HG03039 (cell line): ENCODE data around the gene POMT1.
"Not testable (repeated sequence)": the region's sequence is repeated elsewhere in the genome, so short reads cannot be mapped to it uniquely, and the experiment has no call there.

Experiments used
- ATAC-seq: cut with Tn5 transposase; IDR thresholded peaks from one replicate; pipeline ENCODE4 v1.9.1; 2021; ENCODE audit warnings: mild to moderate bottlenecking, moderate library complexity; ENCODE audit not compliant: unreplicated experiment

POMT1 gene

DNA sequence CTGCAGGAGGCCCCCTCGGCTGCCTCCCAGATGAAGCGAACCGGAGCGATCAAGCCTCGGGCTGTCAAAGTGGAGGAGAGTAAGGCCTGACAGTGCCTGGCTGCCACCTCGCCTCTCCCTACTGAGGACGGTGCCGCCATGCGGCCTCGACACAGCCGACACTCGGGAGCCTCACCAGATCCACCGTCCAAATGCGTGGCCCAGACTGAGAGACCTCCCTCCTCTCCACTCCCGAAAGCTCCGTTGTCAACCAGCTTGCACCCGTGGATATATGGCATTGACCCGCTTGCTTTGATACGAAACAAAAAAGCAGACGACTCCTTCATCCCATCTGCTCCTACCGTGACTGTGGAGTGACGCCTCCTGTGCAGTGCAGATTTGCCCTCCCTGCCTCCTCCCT lies 6.9 kb upstream of the POMT1 start:
- ATAC-seq = no peak

DNA sequence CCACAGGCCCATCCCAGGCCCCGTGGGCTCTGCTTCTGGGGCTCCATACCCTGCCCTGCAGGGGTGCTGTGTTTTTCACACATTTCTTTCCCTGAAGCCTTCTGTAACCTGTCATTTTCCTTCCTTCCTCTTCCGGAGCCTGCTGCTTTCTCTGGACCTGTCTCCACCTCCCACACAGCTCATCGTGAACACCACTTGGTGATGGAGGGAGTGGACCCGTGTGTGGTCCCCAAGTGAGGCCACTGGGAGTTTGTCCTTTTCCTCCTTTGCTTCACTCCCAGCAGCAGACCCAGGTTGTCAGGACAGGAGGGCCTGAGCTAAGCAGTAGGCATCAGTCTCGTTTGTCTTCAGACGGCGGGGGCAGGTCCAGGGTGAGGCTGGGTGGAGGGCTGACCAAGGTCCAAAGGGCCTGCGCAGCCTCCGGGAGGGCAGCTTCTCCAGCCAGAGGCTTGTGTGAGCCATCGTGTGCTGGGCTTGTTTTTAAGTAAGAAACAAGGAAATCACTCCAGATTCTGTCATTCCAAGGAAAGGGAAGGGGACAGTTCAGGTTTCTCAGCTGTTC lies 5.8 kb upstream of the POMT1 start:
- ATAC-seq = no peak

DNA sequence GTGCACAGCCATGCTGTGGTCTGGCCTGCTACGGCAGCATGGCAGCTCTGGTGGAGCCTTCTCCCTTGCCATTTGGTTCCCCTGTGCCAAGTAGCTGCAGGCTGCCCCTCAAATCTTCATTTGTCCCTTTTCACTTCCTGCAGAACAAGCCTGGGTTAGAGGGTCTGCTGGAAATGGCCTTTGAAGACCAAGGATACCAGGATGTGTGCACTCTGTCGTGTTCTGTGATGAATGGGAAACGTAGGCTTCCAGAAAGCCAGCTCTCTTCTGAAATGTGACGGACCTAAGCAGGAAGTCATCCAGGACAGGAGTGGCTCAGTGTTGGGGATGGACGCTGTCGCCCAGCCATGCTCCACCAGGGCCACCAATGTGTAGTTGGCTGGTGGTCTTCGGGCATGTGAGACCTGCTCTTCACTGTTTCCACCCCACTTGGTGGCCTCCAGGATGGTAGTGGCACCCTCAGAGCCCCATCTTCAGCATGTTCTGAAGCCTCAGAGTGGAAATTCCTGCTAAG lies 3.4 kb upstream of the POMT1 start:
- no peak for ATAC-seq

DNA sequence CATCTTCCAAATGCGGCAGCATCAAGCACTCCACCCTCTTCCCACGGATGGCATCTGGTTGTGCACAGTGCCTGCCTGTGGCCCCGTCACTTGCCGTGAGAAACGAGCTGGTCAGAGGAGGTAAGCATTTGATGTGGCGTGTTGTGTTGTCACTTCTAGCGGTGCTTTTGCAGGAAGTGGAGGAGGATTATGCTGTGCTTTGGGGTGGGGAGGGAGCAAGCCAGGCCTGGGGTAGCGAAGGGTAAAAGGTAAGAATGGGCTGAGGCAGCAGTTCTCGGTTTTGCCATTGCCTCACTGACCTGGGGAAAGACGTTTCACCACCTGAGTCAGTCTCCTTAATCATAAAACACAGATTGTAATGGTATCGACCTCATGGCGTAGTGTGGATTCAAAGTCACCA lies 2.3 kb upstream of the POMT1 start:
- no peak for ATAC-seq

DNA sequence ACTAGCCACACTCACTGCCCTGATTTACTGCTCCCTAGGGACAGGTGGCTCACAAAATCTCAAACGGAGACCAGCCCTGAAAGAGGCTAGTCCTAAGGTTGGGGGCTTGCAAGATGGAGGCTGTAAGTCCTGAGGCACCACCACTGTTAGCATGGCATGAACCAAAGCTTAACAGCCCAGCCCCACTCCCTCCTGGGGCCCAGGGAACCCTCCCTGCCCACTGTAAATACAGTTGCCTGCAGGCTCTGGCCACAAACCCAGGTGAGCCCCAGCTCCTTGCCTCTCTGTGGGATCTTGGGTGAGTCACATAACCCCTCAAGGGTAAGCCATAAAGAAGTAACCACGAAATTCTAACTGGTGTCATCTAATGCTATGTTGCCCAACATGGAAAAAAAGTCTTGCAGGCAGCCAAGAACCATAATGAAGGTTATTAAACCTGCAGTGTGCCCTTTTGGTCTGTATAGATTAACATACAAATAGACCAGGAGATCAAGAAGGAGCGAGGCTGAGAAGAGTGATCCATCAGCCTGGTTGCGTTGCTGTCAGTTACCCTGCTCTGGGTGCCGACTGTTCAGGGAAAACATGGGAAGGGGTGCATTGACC lies 1.7 kb upstream of the POMT1 start:
- no peak for ATAC-seq

DNA sequence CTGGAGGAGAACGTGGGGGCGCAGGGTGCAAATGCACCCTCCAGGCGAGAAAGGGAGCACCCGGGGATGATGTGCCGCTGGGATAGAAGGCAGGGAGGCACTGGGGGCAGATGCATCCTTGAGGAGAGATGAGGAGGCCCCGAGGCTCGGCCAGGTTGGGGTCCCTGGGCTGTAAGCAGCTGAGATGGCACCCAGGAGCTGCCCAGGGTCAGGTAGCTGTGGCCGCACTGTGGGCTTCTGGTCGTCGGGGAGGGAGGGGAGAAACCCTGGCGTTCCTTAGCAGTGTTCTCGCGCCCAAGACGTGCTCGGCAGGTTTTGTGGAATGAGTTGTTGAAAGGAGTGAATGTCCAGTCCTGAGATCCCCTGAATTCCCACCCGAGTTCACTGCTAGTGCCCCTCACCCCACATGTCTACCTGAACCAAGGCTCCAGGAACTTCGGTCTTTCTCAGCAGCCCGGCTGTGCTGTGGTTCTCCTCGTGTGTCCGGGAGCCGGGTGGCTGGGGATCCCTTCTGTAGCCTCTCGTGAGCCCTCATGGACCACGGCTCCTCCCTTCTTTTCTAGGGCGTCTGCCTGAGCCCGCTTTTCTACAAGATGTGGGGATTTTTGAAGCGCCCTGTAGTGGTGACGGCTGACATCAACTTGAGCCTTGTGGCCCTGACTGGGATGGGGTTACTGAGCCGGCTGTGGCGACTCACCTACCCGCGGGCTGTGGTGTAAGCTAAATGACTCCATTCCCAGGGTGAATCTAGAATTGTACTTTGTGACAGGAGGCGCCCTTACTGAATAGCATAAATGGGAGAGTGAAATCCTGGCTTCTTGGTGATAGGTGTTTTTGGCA lies 1.1 kb downstream of the POMT1 start:
- no peak for ATAC-seq

DNA sequence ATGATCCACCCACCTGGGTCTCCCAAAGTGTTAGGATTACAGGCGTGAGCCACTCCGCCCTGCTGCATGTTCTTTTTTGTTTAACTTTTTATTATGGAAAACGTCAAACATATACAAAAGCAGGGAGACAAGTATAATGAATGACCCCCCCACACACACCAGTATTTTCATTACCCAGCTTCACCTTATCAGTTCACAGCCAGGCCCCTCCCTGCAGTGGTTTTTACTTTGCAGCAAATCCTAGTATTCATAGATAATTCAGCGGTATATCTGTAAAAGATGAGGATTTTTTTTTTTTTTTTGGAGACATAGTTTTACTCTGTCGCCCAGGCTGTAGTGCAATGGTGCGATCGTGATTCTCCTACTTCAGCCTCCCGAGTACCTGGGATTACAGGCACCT lies 2.3 kb downstream of the POMT1 start:
- no peak for ATAC-seq

DNA sequence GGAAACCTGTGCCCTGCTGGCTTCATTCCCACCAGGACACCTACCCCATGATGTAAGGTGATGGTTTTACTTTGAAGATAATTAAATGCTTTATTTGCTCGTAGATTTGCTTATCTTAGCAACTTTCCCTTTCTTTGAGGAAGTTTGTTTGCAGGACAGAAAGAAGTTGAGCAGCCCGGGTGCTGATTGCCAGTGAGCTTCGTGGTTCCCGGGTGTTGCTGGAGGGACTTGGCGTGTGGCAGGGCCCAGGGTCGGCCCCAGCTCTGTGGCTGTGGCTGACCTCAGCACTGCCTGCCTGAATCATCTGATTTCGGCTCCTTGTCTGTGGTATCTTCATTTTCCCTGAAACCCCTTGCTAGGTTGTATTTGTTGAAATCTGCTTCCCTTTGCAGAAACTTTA lies 8.7 kb downstream of the POMT1 start:
- no peak for ATAC-seq

DNA sequence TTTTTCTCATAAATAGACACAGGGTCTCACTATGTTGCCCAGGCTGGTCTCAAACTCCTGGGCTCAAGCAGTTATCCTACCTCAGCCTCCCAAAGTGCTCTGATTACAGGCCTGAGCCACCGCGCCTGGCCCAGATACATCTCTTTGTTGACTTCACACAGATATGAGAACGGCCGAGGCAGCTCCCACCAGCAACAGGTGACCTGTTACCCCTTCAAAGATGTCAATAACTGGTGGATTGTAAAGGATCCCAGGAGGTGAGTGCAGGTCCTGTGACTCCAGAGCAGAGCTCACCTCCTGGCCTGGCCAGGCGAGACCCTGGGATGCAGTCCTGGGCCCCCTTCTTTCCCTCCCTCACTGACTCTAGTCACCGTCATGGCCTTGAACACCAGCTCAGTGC lies 9.2 kb downstream of the POMT1 start:
- no peak for ATAC-seq

DNA sequence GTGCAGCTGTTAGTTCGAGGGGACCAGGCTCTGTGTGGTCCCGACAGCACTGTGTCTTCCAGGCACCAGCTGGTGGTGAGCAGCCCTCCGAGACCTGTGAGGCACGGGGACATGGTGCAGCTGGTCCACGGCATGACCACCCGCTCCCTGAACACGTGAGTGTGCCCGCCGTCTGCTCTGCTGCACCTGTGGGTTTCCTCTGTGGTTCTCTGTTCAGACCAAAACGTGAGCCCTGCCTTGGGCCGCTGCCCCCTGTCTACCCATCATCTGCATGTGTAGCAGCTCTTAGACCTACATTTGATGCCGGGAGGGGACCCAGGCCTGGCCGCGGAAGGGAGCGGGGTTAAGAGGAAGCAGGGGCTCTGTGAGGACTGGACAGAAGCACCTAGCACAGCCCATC lies 10.5 kb downstream of the POMT1 start:
- ATAC-seq = no peak

DNA sequence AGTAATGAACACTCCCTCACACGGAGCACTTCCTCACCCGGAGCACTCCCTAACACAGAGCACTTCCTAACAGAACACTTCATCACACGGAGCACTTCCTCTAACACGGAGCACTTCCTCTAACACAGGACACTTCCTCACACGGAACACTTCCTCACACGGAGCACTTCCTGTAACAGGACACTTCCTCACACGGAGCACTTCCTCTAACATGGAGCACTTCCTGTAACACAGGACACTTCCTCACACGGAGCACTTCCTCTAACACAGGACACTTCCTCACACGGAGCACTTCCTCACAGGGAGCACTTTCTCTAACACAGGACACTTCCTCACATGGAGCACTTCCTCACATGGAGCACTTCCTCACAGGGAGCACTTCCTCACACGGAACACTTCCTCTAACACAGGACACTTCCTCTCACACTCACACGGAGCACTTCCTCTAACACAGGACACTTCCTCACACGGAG lies 12.9 kb downstream of the POMT1 start:
- ATAC-seq = not testable (repeated sequence)

DNA sequence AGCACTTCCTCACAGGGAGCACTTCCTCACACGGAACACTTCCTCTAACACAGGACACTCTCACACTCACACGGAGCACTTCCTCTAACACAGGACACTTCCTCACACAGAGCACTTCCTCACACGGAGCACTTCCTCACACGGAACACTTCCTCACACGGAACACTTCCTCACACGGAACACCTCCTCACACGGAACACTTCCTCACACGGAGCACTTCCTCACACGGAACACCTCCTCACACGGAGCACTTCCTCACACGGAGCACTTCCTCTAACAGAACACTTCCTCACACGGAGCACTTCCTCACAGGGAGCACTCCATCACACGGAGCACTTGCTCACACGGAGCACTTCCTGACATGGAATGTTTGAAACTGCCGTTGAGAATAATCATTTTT lies 13.4 kb downstream of the POMT1 start:
- ATAC-seq = no peak

DNA sequence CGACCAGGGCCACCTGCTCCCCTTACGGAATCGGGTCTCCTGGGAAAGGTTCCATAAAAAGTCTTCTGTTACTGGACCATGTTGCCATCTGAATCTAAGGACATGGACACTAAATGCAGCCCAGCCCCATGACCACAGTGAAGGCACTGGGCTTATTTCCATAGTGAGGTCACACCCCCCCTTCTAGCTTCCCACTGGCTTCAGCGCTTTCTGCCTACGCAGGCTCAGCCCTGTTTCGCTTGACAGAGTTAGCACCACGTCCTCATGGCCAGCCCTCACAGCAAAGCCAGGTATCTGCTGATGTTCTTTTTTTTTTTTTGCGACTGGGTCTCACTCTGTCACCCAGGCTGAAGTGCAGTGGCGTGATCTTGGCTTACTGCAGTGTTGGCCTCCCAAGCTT lies 14.2 kb downstream of the POMT1 start:
- ATAC-seq = no peak

DNA sequence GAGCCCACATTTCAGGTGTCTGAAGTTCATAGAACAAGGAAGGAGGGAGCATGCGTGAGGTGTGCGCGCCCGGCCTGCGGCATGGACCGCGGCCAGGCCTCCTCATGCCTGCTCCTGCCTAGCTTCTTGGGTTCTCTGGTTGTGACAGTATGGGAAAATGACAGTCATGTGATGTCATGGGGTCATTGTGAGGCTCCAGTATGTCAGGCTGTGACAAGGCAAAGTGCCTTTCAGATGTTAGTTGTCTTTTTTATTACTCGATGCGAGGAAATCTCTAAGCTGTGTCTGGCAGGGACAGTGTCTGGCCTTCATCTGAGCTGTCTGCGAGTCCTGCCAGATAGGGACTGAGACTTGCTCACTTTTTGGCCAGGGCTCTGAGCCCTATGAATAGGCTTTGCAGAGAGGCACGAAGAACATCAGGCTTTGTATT lies 15.1 kb downstream of the POMT1 start:
- ATAC-seq = no peak

DNA sequence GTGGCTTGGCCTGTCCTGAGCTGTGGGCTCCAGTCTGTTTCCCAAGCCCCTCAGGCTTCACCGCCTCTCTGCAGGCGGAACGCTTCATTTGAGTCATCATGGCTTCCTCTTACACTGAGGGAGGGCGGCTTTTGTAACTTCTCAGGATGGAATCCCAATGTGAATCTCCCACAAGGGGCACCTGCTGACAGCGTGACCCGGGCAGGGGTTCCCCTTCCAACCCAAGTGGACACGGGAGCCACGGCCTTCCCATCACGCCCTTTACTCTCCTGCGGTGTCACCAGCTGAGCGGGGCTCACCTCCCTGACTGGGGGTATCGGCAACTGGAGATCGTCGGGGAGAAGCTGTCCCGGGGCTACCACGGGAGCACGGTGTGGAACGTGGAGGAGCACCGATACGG lies 15.8 kb downstream of the POMT1 start:
- no peak for ATAC-seq

DNA sequence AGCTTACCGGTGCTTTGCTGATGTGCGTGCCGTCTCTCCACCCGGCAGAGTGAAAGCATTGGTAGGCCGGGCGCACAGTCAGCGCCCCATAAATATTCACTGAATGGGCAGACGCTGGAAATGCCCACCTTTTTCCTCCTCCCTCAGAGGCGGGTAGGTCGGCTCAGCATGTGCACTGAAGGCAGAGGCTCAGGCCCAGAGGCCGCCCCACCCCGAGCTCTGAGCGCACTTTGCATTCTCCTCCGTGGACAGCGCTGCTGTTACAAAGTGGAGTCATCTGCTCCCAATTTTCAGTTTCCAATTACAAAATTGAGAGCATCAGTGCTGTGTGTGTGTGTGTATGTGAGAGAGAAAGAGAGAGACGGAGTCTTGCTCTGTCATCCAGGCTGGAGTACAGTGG lies 17.8 kb downstream of the POMT1 start:
- no peak for ATAC-seq

DNA sequence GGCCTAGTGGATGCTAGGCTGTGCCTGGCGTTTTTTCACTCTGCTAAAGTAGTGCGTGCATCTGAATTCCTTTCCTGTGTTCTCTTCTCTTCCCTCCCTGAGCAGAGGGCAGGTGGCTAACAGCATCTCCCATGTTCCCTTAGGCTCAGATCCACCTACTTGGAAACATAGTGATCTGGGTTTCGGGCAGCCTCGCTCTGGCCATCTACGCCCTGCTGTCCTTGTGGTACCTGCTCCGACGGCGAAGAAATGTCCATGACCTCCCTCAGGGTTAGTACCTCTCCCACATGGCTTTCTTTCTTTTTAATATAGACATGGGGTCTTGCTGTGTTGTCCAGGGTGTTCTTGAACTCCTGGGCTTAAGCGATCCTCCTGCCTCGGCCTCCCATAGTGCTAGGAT lies 18.5 kb downstream of the POMT1 start:
- ATAC-seq = no peak

DNA sequence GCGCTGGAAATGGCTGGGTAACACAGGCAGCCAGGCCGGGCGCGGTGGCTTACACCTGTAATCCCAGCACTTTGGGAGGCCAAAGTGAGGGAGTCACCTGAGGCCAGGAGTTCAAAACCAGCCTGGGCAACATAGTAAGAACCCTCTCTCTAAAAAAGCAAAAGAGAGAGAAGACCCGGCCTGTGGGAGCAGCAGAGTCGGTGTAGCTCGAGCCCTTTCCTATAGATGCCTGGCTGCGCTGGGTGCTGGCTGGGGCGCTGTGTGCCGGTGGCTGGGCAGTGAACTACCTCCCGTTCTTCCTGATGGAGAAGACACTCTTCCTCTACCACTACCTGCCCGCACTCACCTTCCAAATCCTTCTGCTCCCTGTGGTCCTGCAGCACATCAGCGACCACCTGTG lies 19.1 kb downstream of the POMT1 start:
- ATAC-seq = no peak

DNA sequence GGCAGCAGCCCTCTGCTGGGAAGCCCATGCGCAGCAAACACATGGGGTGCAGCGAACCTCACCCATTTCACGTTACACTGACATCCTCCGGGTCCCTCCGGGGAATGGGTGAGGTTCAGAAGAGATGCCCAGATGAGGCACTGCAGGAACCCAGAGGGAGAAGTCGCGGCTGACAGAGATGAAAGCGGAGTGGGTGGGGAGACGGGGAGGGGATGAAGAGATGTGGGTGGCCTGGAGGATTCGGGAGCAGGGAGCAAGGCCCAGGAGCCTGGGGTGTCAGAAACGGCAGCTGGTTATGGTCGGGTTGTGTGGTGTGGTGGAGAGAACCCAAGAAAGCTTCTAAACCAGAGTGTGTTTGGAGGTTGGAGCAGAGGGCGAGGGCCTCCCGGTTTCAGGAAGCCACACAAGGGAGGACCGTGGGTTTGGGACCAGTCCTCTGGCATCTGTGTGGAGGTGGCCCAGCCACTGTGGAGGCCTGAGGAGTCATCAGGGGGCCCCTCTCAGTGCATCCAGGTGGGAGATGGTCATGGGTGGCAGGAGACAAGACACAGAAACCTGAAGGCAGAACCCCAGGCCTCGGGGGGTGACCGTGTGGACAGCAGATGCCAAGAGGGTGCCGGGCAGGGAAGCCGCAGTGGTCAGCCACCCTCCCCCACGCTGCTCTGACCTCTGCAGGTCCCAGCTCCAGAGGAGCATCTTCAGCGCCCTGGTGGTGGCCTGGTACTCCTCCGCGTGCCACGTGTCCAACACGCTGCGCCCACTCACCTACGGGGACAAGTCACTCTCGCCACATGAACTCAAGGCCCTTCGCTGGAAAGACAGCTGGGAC lies 19.8 kb downstream of the POMT1 start:
- no peak for ATAC-seq

DNA sequence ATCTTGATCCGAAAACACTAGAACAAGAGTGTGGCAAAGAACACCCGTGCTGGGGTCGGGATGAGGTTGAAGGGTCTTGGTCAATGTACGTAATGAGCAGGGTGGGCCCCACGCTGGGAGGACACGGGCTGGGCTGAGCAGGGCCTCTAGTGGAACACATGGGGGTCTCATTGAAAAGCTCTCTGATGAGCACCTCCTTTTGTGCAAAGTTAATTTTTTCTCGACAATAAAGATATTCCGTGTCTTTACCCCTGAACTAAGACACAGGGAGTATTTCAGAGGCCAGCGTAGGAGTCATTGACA lies 20.3 kb downstream of the POMT1 start:
- ATAC-seq = no peak
